HCT116 (cell line): ENCODE results near the gene DDX28. TPM values are rescaled to one million over a fixed set of nuclear protein-coding genes. Genes with fewer than 3 reads are reported as not detected.

Experiments used
- ATAC-seq: fragments of 200-7000 bp; cut with Tn5 transposase; 2 replicates; pipeline ENCODE4 v1.9.1; 2020; ENCODE audit warnings: mild to moderate bottlenecking, moderate library complexity
- BruUV-seq: library from RNA; stranded (reverse); fragments of 400-500 nt; replicated peaks from 2 replicates; lab custom pipeline; 2021; lab: Mats Ljungman, UMichigan
- CTCF ChIA-PET: fragments of 300-600 bp; sonication (Branson Sonifier 250); formaldehyde crosslinking; loops from one replicate; lab custom pipeline; 2021; ENCODE audit warnings: antibody characterized with exemption; lab: Charles Lee
- POLR2A ChIA-PET: fragments of 300-600, 350-600 bp; sonication (Branson Sonifier 250); formaldehyde crosslinking; loops from one replicate; lab custom pipeline; 2021; ENCODE audit warnings: antibody characterized with exemption; lab: Charles Lee
- RAD21 ChIA-PET, 2 experiments: fragments of 300-600 bp; sonication (Branson Sonifier 250); formaldehyde crosslinking; loops; one replicate each; lab custom pipeline; 2023; ENCODE audit warnings: low total read pairs in 2 of 2; ENCODE audit not compliant: uncharacterized antibody in 2 of 2, unreplicated experiment in 2 of 2, low non-redundant PET in 1 of 2; lab: Charles Lee
- DNase-seq: peaks from one replicate; pipeline ENCODE4 v3.0.0-alpha.2; 2010; ENCODE audit warnings: low read depth, low spot score
- H2AFZ ChIP-seq: fragments of 200-600 bp; shearing (Covaris generic), sonication (generic); 2 replicates; pipeline ENCODE4 v1.6.1; 2017; ENCODE audit warnings: low read depth, mixed run types, mixed read lengths, antibody characterized with exemption, low read length; ENCODE audit not compliant: poor library complexity, severe bottlenecking
- H3K27ac ChIP-seq: 2 replicates; pipeline ENCODE4 v1.5.1; 2012; ENCODE audit warnings: low read depth, low read length
- H3K27me3 ChIP-seq: fragments of 200-600 bp; sonication (generic); 2 replicates; pipeline ENCODE4 v1.6.1; 2016; ENCODE audit warnings: mixed run types, low read length, mixed read lengths; ENCODE audit not compliant: insufficient read depth
- H3K36me3 ChIP-seq, 2 experiments: fragments of 200-500 bp in 1 of 2; fragments of 200-600 bp in 1 of 2; sonication (Bioruptor generic) in 1 of 2; sonication (generic) in 1 of 2; 2 replicates each; pipeline versions ENCODE4 v1.5.1 to v1.6.1; 2014 to 2016; ENCODE audit warnings: low read length in 2 of 2, inconsistent platforms in 1 of 2, mixed read lengths in 1 of 2, mixed run types in 1 of 2; ENCODE audit not compliant: insufficient read depth in 2 of 2, control insufficient read depth in 1 of 2
- H3K4me1 ChIP-seq, 2 experiments: fragments of 200-600 bp in 1 of 2; sonication (generic) in 1 of 2; 2 replicates each; pipeline versions ENCODE4 v1.5.1 to v1.6.1; 2012 to 2017; ENCODE audit warnings: low read length in 2 of 2, inconsistent platforms in 1 of 2, mild to moderate bottlenecking in 1 of 2, mixed read lengths in 1 of 2, mixed run types in 1 of 2, moderate library complexity in 1 of 2; ENCODE audit not compliant: insufficient read depth in 2 of 2, control insufficient read depth in 1 of 2
- H3K4me2 ChIP-seq: fragments of 200-600 bp; sonication (generic); 2 replicates; pipeline ENCODE4 v1.6.1; 2017; ENCODE audit warnings: mixed run types, low read length, mixed read lengths
- H3K4me3 ChIP-seq, 2 experiments: fragments of 200-600 bp in 1 of 2; sonication (generic) in 1 of 2; replicated peaks in 1 of 2; 2 replicates each; pipeline ENCODE4 v1.5.1; 2011 to 2016; ENCODE audit warnings: low read length in 2 of 2, control low read depth in 1 of 2, low read depth in 1 of 2, mild to moderate bottlenecking in 1 of 2, mixed read lengths in 1 of 2, mixed run types in 1 of 2
- H3K79me2 ChIP-seq: fragments of 200-600 bp; sonication (generic); 2 replicates; pipeline ENCODE4 v1.6.1; 2017; ENCODE audit warnings: mild to moderate bottlenecking, mixed run types, low read length, moderate library complexity, mixed read lengths; ENCODE audit not compliant: insufficient read depth
- H3K9ac ChIP-seq: fragments of 200-600 bp; sonication (generic); 2 replicates; pipeline ENCODE4 v1.6.1; 2016; ENCODE audit warnings: low read length, mixed read lengths
- H3K9me2 ChIP-seq: fragments of 200-600 bp; sonication (generic), shearing (Covaris generic); 2 replicates; pipeline ENCODE4 v1.6.1; 2017; ENCODE audit warnings: mixed run types, mild to moderate bottlenecking, moderate library complexity; ENCODE audit not compliant: insufficient read depth
- H3K9me3 ChIP-seq, 2 experiments: fragments of 200-500 bp in 1 of 2; fragments of 200-600 bp in 1 of 2; sonication (Bioruptor generic) in 1 of 2; sonication (generic) in 1 of 2; 2 replicates each; pipeline ENCODE4 v1.6.1; 2014 to 2017; ENCODE audit warnings: low read length in 2 of 2, mixed read lengths in 2 of 2, inconsistent platforms in 1 of 2, low read depth in 1 of 2, mild to moderate bottlenecking in 1 of 2, mixed run types in 1 of 2, moderate library complexity in 1 of 2; ENCODE audit not compliant: control insufficient read depth in 1 of 2, insufficient read depth in 1 of 2
- H4K20me1 ChIP-seq: fragments of 200-600 bp; sonication (generic), shearing (Covaris generic); 2 replicates; pipeline ENCODE4 v1.6.1; 2017; ENCODE audit warnings: mixed run types, mild to moderate bottlenecking, moderate library complexity; ENCODE audit not compliant: insufficient read depth
- CBX3 ChIP-seq: IDR thresholded peaks from 2 replicates; pipeline ENCODE4 v1.6.1; 2012; ENCODE audit warnings: low read depth
- CEBPB ChIP-seq: IDR thresholded peaks from 2 replicates; pipeline ENCODE4 v1.6.1; 2012; ENCODE audit warnings: low read depth
- EGR1 ChIP-seq: IDR thresholded peaks from 2 replicates; pipeline ENCODE4 v1.6.1; 2012; ENCODE audit warnings: low read depth
- ELF1 ChIP-seq: IDR thresholded peaks from 2 replicates; pipeline ENCODE4 v1.6.1; 2012; ENCODE audit warnings: low read depth, borderline replicate concordance
- EZH2 ChIP-seq: fragments of 200-600 bp; sonication (generic); IDR thresholded peaks from 2 replicates; pipeline ENCODE4 v1.6.1; 2017; ENCODE audit warnings: antibody characterized with exemption, mixed run types
- EZH2phosphoT487 ChIP-seq: fragments of 200-600 bp; IDR thresholded peaks from 2 replicates; pipeline ENCODE4 v1.6.1; 2018; ENCODE audit warnings: antibody characterized with exemption, borderline replicate concordance
- FOSL1 ChIP-seq: IDR thresholded peaks from 2 replicates; pipeline ENCODE4 v1.6.1; 2012; ENCODE audit warnings: low read depth
- JUND ChIP-seq: IDR thresholded peaks from 2 replicates; pipeline ENCODE4 v1.6.1; 2012
- POLR2A ChIP-seq: IDR thresholded peaks from 2 replicates; pipeline ENCODE4 v1.7.0; 2011; ENCODE audit warnings: borderline replicate concordance; ENCODE audit not compliant: insufficient read depth, insufficient read length; ENCODE audit errors: extremely low read depth
- POLR2AphosphoS5 ChIP-seq: IDR thresholded peaks from 2 replicates; pipeline ENCODE4 v1.6.1; 2011; ENCODE audit warnings: mild to moderate bottlenecking, low read depth, low read length, moderate library complexity
- RAD21 ChIP-seq: IDR thresholded peaks from 2 replicates; pipeline ENCODE4 v1.6.1; 2012; ENCODE audit warnings: low read depth, mild to moderate bottlenecking
- SIN3A ChIP-seq: IDR thresholded peaks from 2 replicates; pipeline ENCODE4 v1.6.1; 2012; ENCODE audit warnings: low read depth
- SP1 ChIP-seq: IDR thresholded peaks from 2 replicates; pipeline ENCODE4 v1.6.1; 2012; ENCODE audit warnings: low read depth
- TCF7L2 ChIP-seq: IDR thresholded peaks from 2 replicates; pipeline ENCODE4 v1.7.0; 2011; ENCODE audit warnings: borderline replicate concordance, inconsistent platforms; ENCODE audit not compliant: insufficient read depth, insufficient read length; ENCODE audit errors: extremely low read depth
- YY1 ChIP-seq: IDR thresholded peaks from 2 replicates; pipeline ENCODE4 v1.6.1; 2011; ENCODE audit warnings: low read length, low read depth, moderate library complexity, mild to moderate bottlenecking; ENCODE audit not compliant: insufficient replicate concordance; ENCODE audit errors: extremely low read depth
- ZFX ChIP-seq: fragments of 450-650 bp; IDR thresholded peaks from 2 replicates; pipeline ENCODE4 v1.6.1; 2017
- ZNF274 ChIP-seq: fragments of 200-500 bp; sonication (Bioruptor generic); IDR thresholded peaks from 2 replicates; pipeline ENCODE4 v1.6.1; 2014; ENCODE audit warnings: mild to moderate bottlenecking, low read depth, low read length, inconsistent platforms
- intact Hi-C: fragments of 100-400 bp; cut with micrococcal nuclease; formaldehyde crosslinking; loops from 2 replicates; pipeline ENCODE4 v1.10.0; 2022
- total RNA-seq: library from RNA; stranded (reverse); gene quantifications from one replicate; pipeline ENCODE4 v1.2.1, GENCODE V29; 2021; ENCODE audit not compliant: unreplicated experiment
- TF ChIP-seq, protein P1 (sequence below): IDR thresholded peaks from 2 replicates; pipeline ENCODE4 v1.6.1; 2012; ENCODE audit warnings: low read depth
- TF ChIP-seq, protein P2 (sequence below): IDR thresholded peaks from 2 replicates; pipeline ENCODE4 v1.6.1; 2011; ENCODE audit warnings: mild to moderate bottlenecking, low read length, moderate library complexity; ENCODE audit not compliant: insufficient replicate concordance; ENCODE audit errors: extremely low read depth
- TF ChIP-seq, protein P3 (sequence below): IDR thresholded peaks from 2 replicates; pipeline ENCODE4 v1.6.1; 2012
- TF ChIP-seq, protein P4 (sequence below): IDR thresholded peaks from 2 replicates; pipeline ENCODE4 v1.6.1; 2012

DDX28 gene
- total RNA-seq, 1 experiment from 2014 or later = 13.8 TPM

DNA sequence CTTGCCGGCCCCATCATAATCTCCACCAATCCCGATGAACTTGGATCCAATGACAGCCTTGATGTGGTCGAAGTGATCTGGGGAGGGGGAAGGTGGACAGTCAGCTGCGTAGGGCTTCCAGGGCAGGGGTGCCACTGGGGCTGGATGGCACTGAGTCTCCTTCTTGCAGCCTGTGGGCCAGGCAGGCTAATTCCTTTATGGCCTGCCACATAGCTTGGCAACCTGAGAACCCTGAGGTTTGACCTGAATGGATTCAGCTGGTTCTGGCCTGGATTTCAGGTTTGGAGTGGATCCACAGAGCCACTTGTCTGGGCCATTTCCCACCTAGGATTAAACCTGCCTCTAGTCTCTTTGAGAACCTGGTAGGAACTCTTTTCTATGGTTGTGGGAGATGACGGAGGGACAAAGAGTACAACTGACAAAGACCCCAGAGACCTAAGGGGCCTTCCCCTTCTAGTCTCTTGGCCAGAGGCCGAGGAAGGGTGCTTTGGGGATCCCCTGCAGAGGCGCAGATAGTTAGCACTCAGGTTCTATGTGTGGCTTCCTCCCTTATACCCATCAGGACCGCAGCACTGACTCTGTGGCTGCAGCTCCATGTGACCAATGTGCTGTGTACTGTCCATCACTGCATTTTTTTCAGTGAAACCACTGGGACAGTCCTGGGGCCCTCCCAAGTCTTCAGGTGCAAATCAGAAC lies 33.6 kb downstream of the DDX28 start (continued):
- TF ChIP-seq, protein P1, sequence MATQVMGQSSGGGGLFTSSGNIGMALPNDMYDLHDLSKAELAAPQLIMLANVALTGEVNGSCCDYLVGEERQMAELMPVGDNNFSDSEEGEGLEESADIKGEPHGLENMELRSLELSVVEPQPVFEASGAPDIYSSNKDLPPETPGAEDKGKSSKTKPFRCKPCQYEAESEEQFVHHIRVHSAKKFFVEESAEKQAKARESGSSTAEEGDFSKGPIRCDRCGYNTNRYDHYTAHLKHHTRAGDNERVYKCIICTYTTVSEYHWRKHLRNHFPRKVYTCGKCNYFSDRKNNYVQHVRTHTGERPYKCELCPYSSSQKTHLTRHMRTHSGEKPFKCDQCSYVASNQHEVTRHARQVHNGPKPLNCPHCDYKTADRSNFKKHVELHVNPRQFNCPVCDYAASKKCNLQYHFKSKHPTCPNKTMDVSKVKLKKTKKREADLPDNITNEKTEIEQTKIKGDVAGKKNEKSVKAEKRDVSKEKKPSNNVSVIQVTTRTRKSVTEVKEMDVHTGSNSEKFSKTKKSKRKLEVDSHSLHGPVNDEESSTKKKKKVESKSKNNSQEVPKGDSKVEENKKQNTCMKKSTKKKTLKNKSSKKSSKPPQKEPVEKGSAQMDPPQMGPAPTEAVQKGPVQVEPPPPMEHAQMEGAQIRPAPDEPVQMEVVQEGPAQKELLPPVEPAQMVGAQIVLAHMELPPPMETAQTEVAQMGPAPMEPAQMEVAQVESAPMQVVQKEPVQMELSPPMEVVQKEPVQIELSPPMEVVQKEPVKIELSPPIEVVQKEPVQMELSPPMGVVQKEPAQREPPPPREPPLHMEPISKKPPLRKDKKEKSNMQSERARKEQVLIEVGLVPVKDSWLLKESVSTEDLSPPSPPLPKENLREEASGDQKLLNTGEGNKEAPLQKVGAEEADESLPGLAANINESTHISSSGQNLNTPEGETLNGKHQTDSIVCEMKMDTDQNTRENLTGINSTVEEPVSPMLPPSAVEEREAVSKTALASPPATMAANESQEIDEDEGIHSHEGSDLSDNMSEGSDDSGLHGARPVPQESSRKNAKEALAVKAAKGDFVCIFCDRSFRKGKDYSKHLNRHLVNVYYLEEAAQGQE = no peak
- TF ChIP-seq POLR2AphosphoS5 (no peak), POLR2A (no peak), EGR1 (no peak), EZH2 (no peak), EZH2phosphoT487 (no peak)

DNA sequence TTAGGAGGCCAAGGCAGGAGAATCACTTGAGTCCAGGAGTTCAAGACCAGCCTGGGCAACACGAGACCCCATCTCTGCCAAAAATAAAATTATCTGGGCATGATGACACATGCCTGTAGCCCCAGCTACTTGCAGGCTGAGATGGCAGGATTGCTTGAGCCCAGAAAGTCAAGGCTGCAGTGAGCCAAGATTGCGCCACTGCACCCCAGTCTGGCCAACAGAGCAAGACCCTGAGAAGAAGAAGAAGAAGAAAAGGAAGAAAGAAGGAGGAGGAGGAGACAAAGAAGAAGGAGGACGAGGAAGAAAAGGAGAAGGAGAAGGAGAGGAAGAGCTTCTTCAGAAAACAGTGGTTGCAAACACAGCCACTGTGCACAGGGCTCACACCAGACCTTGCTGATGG lies 34.4 kb downstream of the DDX28 start:
- Histone ChIP-seq H3K36me3 (no peaks in the 10 kb centered on the region), H3K4me2 (no peak overlapping the region), H4K20me1 (no peaks in the 10 kb centered on the region), H3K9me2 (no peaks in the 10 kb centered on the region), H3K4me1 (peaks cover 5 to 9% of the 10 kb centered on the region in 2 experiments; a peak in 3 of 4 replicates), H3K9ac (no peak overlapping the region), H3K9me3 (no peaks in the 10 kb centered on the region), H3K79me2 (no peaks in the 10 kb centered on the region), H3K27me3 (no peaks in the 10 kb centered on the region), H2AFZ (no peak overlapping the region), H3K27ac (no peak overlapping the region), H3K4me3 (no peak overlapping the region)
- intact Hi-C loops = no loop called here
- DNase-seq (no peak), ATAC-seq (no peak)
- CTCF ChIA-PET = no interaction called here
- RAD21 ChIA-PET = no interaction called here
- POLR2A ChIA-PET = no interaction called here
- no TSS peak for BruUV-seq
- TF ChIP-seq SIN3A (no peak), JUND (no peak), YY1 (no peak), SP1 (no peak), ZFX (no peak), CBX3 (no peak), POLR2A (no peak), FOSL1 (no peak), RAD21 (no peak), CEBPB (no peak), EZH2phosphoT487 (no peak), EGR1 (no peak), ZNF274 (no peak), POLR2AphosphoS5 (no peak), ELF1 (no peak), TCF7L2 (no peak)
- TF ChIP-seq, protein P2, sequence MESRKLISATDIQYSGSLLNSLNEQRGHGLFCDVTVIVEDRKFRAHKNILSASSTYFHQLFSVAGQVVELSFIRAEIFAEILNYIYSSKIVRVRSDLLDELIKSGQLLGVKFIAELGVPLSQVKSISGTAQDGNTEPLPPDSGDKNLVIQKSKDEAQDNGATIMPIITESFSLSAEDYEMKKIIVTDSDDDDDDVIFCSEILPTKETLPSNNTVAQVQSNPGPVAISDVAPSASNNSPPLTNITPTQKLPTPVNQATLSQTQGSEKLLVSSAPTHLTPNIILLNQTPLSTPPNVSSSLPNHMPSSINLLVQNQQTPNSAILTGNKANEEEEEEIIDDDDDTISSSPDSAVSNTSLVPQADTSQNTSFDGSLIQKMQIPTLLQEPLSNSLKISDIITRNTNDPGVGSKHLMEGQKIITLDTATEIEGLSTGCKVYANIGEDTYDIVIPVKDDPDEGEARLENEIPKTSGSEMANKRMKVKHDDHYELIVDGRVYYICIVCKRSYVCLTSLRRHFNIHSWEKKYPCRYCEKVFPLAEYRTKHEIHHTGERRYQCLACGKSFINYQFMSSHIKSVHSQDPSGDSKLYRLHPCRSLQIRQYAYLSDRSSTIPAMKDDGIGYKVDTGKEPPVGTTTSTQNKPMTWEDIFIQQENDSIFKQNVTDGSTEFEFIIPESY = no peak
- TF ChIP-seq, protein P3, sequence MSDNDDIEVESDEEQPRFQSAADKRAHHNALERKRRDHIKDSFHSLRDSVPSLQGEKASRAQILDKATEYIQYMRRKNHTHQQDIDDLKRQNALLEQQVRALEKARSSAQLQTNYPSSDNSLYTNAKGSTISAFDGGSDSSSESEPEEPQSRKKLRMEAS = no peak
- TF ChIP-seq, protein P4, sequence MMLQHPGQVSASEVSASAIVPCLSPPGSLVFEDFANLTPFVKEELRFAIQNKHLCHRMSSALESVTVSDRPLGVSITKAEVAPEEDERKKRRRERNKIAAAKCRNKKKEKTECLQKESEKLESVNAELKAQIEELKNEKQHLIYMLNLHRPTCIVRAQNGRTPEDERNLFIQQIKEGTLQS = no peak
